ENCODE data around the gene ADGRG6.

The ADGRG6 gene

GRCh38 chr6:142293121-142293520, 8.7 kb upstream of the ADGRG6 start:
- Histone ChIP-seq H3K27me3 (ENCODE audit: control insufficient read depth, insufficient read depth, low read length) (no peaks in the 10 kb centered on the region), H3K9ac (ENCODE audit: low read length) (no peak overlapping the region), H3K4me3 (ENCODE audit: low read length) (no peak overlapping the region), H3K36me3 (ENCODE audit: control insufficient read depth, insufficient read depth, low read length) (no peaks in the 10 kb centered on the region), H3K4me1 (ENCODE audit: control insufficient read depth, insufficient read depth, low read length) (peaks cover 6% of the 10 kb centered on the region), H3K9me3 (ENCODE audit: control insufficient read depth, low read length) (no peaks in the 10 kb centered on the region)

- H3K9ac ChIP-seq (ENCODE audit: low read length), result no peak overlapping the region
- no peaks in the 10 kb centered on the region for H3K36me3 ChIP-seq (ENCODE audit: control insufficient read depth, insufficient read depth, low read length)
- no peaks in the 10 kb centered on the region for H3K9me3 ChIP-seq (ENCODE audit: control insufficient read depth, low read length)
- peaks cover 6% of the 10 kb centered on the region for H3K4me1 ChIP-seq (ENCODE audit: control insufficient read depth, insufficient read depth, low read length)
- no peaks in the 10 kb centered on the region for H3K27me3 ChIP-seq (ENCODE audit: control insufficient read depth, insufficient read depth, low read length)
- H3K4me3 ChIP-seq (ENCODE audit: low read length), result no peak overlapping the region
These were observed 7.1 kb upstream of the ADGRG6 start for GRCh38 chr6:142294679-142295078.

GRCh38 chr6:142296975-142297604, 4.7 kb upstream of the ADGRG6 start:
- Histone ChIP-seq H3K27me3 (ENCODE audit: control insufficient read depth, insufficient read depth, low read length) (no peaks in the 10 kb centered on the region), H3K4me1 (ENCODE audit: control insufficient read depth, insufficient read depth, low read length) (peaks cover 13% of the 10 kb centered on the region), H3K36me3 (ENCODE audit: control insufficient read depth, insufficient read depth, low read length) (no peaks in the 10 kb centered on the region), H3K4me3 (ENCODE audit: low read length) (no peak overlapping the region), H3K9me3 (ENCODE audit: control insufficient read depth, low read length) (no peaks in the 10 kb centered on the region), H3K9ac (ENCODE audit: low read length) (no peak overlapping the region)

- H3K36me3 ChIP-seq (ENCODE audit: control insufficient read depth, insufficient read depth, low read length), result no peaks in the 10 kb centered on the region
- no peaks in the 10 kb centered on the region for H3K9me3 ChIP-seq (ENCODE audit: control insufficient read depth, low read length)
- no peaks in the 10 kb centered on the region for H3K27me3 ChIP-seq (ENCODE audit: control insufficient read depth, insufficient read depth, low read length)
- no peak overlapping the region for H3K9ac ChIP-seq (ENCODE audit: low read length)
- peaks cover 13% of the 10 kb centered on the region for H3K4me1 ChIP-seq (ENCODE audit: control insufficient read depth, insufficient read depth, low read length)
- no peak overlapping the region for H3K4me3 ChIP-seq (ENCODE audit: low read length)
These were observed 4.2 kb upstream of the ADGRG6 start for GRCh38 chr6:142297605-142297995.

- Histone ChIP-seq H3K36me3 (ENCODE audit: control insufficient read depth, insufficient read depth, low read length) (no peaks in the 10 kb centered on the region), H3K4me1 (ENCODE audit: control insufficient read depth, insufficient read depth, low read length) (peaks cover 13% of the 10 kb centered on the region), H3K4me3 (ENCODE audit: low read length) (no peak overlapping the region), H3K27me3 (ENCODE audit: control insufficient read depth, insufficient read depth, low read length) (no peaks in the 10 kb centered on the region), H3K9ac (ENCODE audit: low read length) (no peak overlapping the region), H3K9me3 (ENCODE audit: control insufficient read depth, low read length) (no peaks in the 10 kb centered on the region)
These were observed 3.6 kb upstream of the ADGRG6 start for GRCh38 chr6:142297996-142298753.

- Histone ChIP-seq H3K36me3 (ENCODE audit: control insufficient read depth, insufficient read depth, low read length) (no peaks in the 10 kb centered on the region), H3K9me3 (ENCODE audit: control insufficient read depth, low read length) (no peaks in the 10 kb centered on the region), H3K9ac (ENCODE audit: low read length) (no peak overlapping the region), H3K4me1 (ENCODE audit: control insufficient read depth, insufficient read depth, low read length) (peaks cover 13% of the 10 kb centered on the region), H3K27me3 (ENCODE audit: control insufficient read depth, insufficient read depth, low read length) (no peaks in the 10 kb centered on the region), H3K4me3 (ENCODE audit: low read length) (no peak overlapping the region)
These were observed 1.5 kb upstream of the ADGRG6 start for GRCh38 chr6:142300302-142300701.

- Histone ChIP-seq H3K9me3 (ENCODE audit: control insufficient read depth, low read length) (no peaks in the 10 kb centered on the region), H3K4me3 (ENCODE audit: low read length) (peak overlapping the region; percentile 66), H3K36me3 (ENCODE audit: control insufficient read depth, insufficient read depth, low read length) (no peaks in the 10 kb centered on the region), H3K9ac (ENCODE audit: low read length) (peak overlapping the region; percentile 69), H3K4me1 (ENCODE audit: control insufficient read depth, insufficient read depth, low read length) (peaks cover 13% of the 10 kb centered on the region), H3K27me3 (ENCODE audit: control insufficient read depth, insufficient read depth, low read length) (no peaks in the 10 kb centered on the region)
These were observed 803 bp upstream of the ADGRG6 start for GRCh38 chr6:142300758-142301650.

- peak overlapping the region; percentile 69 for H3K9ac ChIP-seq (ENCODE audit: low read length)
- no peaks in the 10 kb centered on the region for H3K27me3 ChIP-seq (ENCODE audit: control insufficient read depth, insufficient read depth, low read length)
- no peaks in the 10 kb centered on the region for H3K36me3 ChIP-seq (ENCODE audit: control insufficient read depth, insufficient read depth, low read length)
- peak overlapping the region; percentile 66 for H3K4me3 ChIP-seq (ENCODE audit: low read length)
- peaks cover 14% of the 10 kb centered on the region for H3K4me1 ChIP-seq (ENCODE audit: control insufficient read depth, insufficient read depth, low read length)
- H3K9me3 ChIP-seq (ENCODE audit: control insufficient read depth, low read length), result no peaks in the 10 kb centered on the region
These were observed 791 bp downstream of the ADGRG6 start for GRCh38 chr6:142302421-142303175.

GRCh38 chr6:142303176-142303533, 1.3 kb downstream of the ADGRG6 start:
- H3K4me1 ChIP-seq (ENCODE audit: control insufficient read depth, insufficient read depth, low read length), result peaks cover 14% of the 10 kb centered on the region
- H3K9ac ChIP-seq (ENCODE audit: low read length), result peak overlapping the region; percentile 69
- peak overlapping the region; percentile 66 for H3K4me3 ChIP-seq (ENCODE audit: low read length)
- no peaks in the 10 kb centered on the region for H3K9me3 ChIP-seq (ENCODE audit: control insufficient read depth, low read length)
- no peaks in the 10 kb centered on the region for H3K27me3 ChIP-seq (ENCODE audit: control insufficient read depth, insufficient read depth, low read length)
- H3K36me3 ChIP-seq (ENCODE audit: control insufficient read depth, insufficient read depth, low read length), result no peaks in the 10 kb centered on the region

GRCh38 chr6:142304241-142304640, 2.4 kb downstream of the ADGRG6 start:
- Histone ChIP-seq H3K9me3 (ENCODE audit: control insufficient read depth, low read length) (no peaks in the 10 kb centered on the region), H3K36me3 (ENCODE audit: control insufficient read depth, insufficient read depth, low read length) (no peaks in the 10 kb centered on the region), H3K4me1 (ENCODE audit: control insufficient read depth, insufficient read depth, low read length) (peaks cover 14% of the 10 kb centered on the region), H3K4me3 (ENCODE audit: low read length) (no peak overlapping the region), H3K27me3 (ENCODE audit: control insufficient read depth, insufficient read depth, low read length) (no peaks in the 10 kb centered on the region), H3K9ac (ENCODE audit: low read length) (peak overlapping the region; percentile 69)

GRCh38 chr6:142306736-142307135, 4.9 kb downstream of the ADGRG6 start:
- no peak overlapping the region for H3K9ac ChIP-seq (ENCODE audit: low read length)
- H3K36me3 ChIP-seq (ENCODE audit: control insufficient read depth, insufficient read depth, low read length), result no peaks in the 10 kb centered on the region
- H3K4me3 ChIP-seq (ENCODE audit: low read length), result no peak overlapping the region
- H3K4me1 ChIP-seq (ENCODE audit: control insufficient read depth, insufficient read depth, low read length), result peaks cover 11% of the 10 kb centered on the region
- H3K9me3 ChIP-seq (ENCODE audit: control insufficient read depth, low read length), result no peaks in the 10 kb centered on the region
- H3K27me3 ChIP-seq (ENCODE audit: control insufficient read depth, insufficient read depth, low read length), result no peaks in the 10 kb centered on the region
